Activated gamma-delta T cell (primary cell): ENCODE results near the gene CACNB3.
"Not testable (repeated sequence)": the region's sequence is repeated elsewhere in the genome, so short reads cannot be mapped to it uniquely, and the experiment has no call there.

Experiments
- DNase-seq: peaks from one replicate; lab custom pipeline; 2025; lab: John Stamatoyannopoulos, UW

The CACNB3 gene

DNA sequence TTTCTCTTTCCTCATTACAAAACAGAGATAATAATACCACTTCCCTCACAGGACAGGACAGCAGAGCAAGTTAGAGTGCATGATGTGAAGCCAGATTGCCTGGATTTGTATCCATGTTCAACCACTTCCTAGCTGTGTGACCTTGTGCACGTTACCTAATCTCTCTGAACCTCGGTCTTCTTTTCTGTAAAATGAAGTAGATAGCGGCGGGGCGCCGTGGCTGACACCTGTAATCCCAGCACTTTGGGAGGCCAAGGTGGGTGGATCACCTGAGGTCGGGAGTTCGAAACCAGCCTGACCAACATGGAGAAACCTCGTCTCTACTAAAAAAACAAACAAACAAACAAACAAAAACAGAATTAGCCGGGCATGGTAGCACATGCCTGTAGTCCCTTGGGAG is 36.6 kb downstream of the CACNB3 start:
- not testable (repeated sequence) for DNase-seq

GRCh38 chr12:48856379-48856778 is 38.1 kb downstream of the CACNB3 start:
- no peak for DNase-seq

DNA sequence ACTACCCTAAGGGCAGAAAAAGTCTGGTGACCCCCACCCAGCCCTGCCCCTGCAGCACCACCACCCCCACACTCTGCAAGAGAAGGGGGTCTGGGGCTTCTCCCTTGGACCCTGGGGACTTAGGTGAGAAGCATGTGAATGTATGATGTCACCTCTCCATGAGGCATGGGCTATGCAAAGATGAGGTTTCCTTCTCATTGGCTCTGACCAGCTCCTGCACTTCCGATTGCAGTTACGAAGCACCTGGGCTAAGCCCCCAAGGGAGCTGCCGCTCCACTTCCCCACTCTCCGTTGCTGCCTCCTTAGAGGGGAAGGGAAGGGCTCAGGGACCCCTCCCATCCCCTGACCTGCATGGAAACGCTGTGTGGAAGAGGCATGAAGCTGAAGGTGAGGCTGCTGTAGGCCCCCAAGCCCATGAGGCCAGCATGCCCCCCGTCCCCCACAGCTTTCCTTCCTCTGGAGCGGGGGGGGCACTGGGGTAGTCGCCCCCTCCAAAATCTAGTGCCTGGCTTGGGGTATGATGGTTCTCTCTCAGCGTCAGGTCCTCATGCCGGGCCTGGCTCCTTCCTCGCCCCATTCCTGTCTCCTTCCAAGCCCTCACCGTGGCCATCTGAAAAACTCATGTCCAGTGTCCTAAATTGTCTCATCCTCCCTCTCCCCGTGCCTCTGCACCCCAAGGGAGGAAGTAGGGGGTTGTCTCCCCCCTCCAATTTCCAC is 39.1 kb downstream of the CACNB3 start:
- DNase-seq: no peak

DNA sequence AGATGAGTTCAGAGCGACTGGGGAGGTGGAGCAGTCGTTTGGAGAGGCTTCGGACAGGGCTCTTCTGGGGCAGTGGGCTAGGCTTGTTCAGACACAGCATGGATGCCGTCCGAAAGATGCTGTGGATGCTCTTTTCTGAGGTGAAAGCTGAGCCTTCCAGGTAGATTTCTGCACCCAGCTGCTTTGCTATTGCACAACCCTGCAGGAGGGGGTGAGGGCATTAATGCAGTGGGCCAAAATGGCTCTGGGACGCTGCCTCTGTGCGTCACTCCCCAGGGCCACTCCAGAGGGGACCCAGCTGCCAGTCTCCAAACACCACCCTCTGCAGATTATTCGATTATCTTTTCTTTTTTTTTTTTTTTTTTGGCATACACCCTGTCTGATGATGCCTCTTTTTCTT is 39.7 kb downstream of the CACNB3 start:
- no peak for DNase-seq

- no peak for DNase-seq
Measured at GRCh38 chr12:48859607-48860006, 41.3 kb downstream of the CACNB3 start.

DNA sequence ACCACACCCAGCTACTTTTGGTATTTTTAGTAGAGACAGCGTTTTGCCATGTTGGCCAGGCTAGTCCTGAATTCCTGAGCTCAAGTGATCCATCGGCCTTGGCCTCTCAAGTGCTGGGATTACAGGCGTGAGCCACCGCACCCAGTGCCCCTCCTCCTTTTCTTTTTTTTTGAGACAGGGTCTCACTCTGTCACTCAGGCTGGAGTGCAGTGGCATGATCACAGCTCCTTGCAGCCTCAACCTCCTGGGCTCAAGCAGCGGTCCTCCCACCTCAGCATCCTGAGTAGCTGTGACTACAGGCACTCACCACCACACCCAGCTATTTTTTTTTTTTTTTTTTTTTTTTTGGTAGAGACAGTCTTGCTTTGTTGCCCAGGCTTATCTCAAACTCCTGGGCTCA is 41.9 kb downstream of the CACNB3 start:
- DNase-seq: not testable (repeated sequence)

- no peak for DNase-seq
Measured at GRCh38 chr12:48861111-48861510, 42.8 kb downstream of the CACNB3 start.

GRCh38 chr12:48862760-48863159 is 44.5 kb downstream of the CACNB3 start:
- DNase-seq: no peak

DNA sequence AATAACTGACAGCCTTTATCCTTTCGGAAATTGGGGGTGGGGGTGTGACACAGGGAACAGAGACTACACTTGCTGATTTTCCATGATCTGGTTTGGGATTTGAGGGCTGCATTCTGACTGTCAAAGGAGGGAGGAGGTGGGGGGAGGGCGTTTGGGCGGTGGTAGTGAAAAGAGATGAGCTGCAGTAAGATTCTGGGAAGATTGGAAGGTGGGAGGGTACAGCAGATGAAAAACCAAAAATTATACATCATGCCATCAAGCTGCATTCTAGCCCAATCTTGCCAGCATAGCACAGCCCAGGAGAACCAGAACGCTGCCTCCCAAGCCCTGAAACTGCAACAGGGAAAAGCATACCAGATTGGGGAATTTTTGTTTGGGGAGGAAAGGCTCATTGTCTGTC is 45.0 kb downstream of the CACNB3 start:
- no peak for DNase-seq

- peak; percentile 19 for DNase-seq
Measured at GRCh38 chr12:48865281-48866051, 47.2 kb downstream of the CACNB3 start, which contains the start of gene RND1. Gene RND1, minus strand, starts transcription at chr12:48865870. Its CDS starts 103 bp downstream, at chr12:48865767.

- DNase-seq: no peak
Measured at GRCh38 chr12:48866052-48866711, 47.9 kb downstream of the CACNB3 start.

GRCh38 chr12:48868451-48868850 is 50.2 kb downstream of the CACNB3 start:
- no peak for DNase-seq

GRCh38 chr12:48869191-48869590 is 50.9 kb downstream of the CACNB3 start:
- no peak for DNase-seq

- no peak for DNase-seq
Measured at GRCh38 chr12:48873096-48873495, 54.8 kb downstream of the CACNB3 start.

DNA sequence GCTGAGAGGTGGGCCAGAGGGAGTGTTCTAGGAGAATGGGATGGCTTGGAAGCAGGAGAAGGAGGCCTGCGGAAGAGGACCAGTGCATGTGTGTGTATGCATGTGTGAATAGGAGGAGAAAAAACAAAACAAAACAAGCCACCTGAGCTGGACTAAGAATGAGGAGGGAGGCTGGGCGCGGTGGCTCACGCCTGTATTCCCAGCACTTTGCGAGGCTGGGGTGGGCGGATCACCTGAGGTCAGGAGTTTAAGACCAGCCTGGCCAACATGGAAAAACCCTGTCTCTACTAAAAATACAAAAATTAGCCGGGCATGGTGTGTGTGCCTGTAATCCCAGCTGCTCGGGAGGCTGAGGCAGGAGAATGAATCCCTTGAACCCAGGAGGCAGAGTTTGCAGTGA is 55.2 kb downstream of the CACNB3 start:
- not testable (repeated sequence) for DNase-seq

GRCh38 chr12:48875944-48876515 is 57.7 kb downstream of the CACNB3 start:
- DNase-seq: no peak
